ENCODE results near the gene AKAP17A. TPM values are rescaled to one million over a fixed set of nuclear protein-coding genes. Genes with fewer than 3 reads are reported as not detected.

Gene AKAP17A
- total RNA-seq, 2 donors from 2014 or later = 37.3 to 39.0 TPM

GRCh38 chrX:1646009-1646408 is 54.6 kb downstream of the AKAP17A start:
- intact Hi-C loops (cut with DNase I, micrococcal nuclease) = no loop called here
- no peak for DNase-seq
- ATAC-seq = no peak

GRCh38 chrX:1649621-1650020 is 58.2 kb downstream of the AKAP17A start:
- no peak for ATAC-seq
- DNase-seq = no peak
- intact Hi-C loops (cut with DNase I, micrococcal nuclease) = loop anchor here (5.0 to 10.0 kb wide), 2 partner anchors 945 to 948 kb away; no protein-coding TSS in a partner anchor

Other genes with a start within 250 kb of the AKAP17A start
- 100 to 1,000 TPM; 452 to 482 TPM for gene SLC25A6, start 199.5 kb upstream of the AKAP17A start, total RNA-seq
- gene ASMTL, start 138.7 kb upstream of the AKAP17A start, total RNA-seq = 10 to 100 TPM; 14.6 to 19.9 TPM
- 1 to 10 TPM in 1 of 2 donors, under 1 TPM in 1; 0.43 to 2.1 TPM for gene P2RY8, start 54.4 kb upstream of the AKAP17A start, total RNA-seq
- gene ASMT, start 23.5 kb downstream of the AKAP17A start, total RNA-seq = not detected

All from left colon (tissue), 2 donors.